IMR-90 (cell line): ENCODE data around the gene DDX21. TPM values are rescaled to one million over a fixed set of nuclear protein-coding genes. Genes with fewer than 3 reads are reported as not detected.

Experiments used
- ATAC-seq: fragments of 200-7000 bp; cut with Tn5 transposase; 2 replicates; pipeline ENCODE4 v1.9.1; 2020; ENCODE audit warnings: low read depth, mild to moderate bottlenecking, moderate library complexity
- BruUV-seq: library from RNA; stranded (reverse); fragments of 400-500 nt; replicated peaks from 2 replicates; lab custom pipeline; 2021; lab: Mats Ljungman, UMichigan
- CTCF ChIA-PET: fragments of 300-600 bp; formaldehyde crosslinking; extraction: SDS; loops from one replicate; lab custom pipeline; 2021; ENCODE audit warnings: antibody characterized with exemption; lab: Yijun Ruan, JAX
- POLR2A ChIA-PET: fragments of 300-600 bp; sonication (Branson Sonifier 250); formaldehyde crosslinking; loops from one replicate; lab custom pipeline; 2022; ENCODE audit warnings: antibody characterized with exemption; ENCODE audit not compliant: unreplicated experiment; lab: Charles Lee
- DNase-seq: peaks from one replicate; pipeline ENCODE4 v3.0.0; 2013
- H2AFZ ChIP-seq: replicated peaks from 2 replicates; pipeline ENCODE3; 2013; ENCODE audit warnings: low read length, mild to moderate bottlenecking; ENCODE audit not compliant: poor library complexity
- H2AK5ac ChIP-seq: 2 replicates; pipeline ENCODE4 v1.6.1; 2013; ENCODE audit warnings: low read depth, low read length, inconsistent platforms
- H2AK9ac ChIP-seq: replicated peaks from 2 replicates; pipeline ENCODE3; 2013; ENCODE audit warnings: mild to moderate bottlenecking, low read depth, low read length, moderate library complexity; ENCODE audit not compliant: poor library complexity
- H2BK120ac ChIP-seq: 2 replicates; pipeline ENCODE4 v1.6.1; 2013; ENCODE audit warnings: low read depth, low read length, inconsistent platforms
- H2BK15ac ChIP-seq: 3 replicates; pipeline ENCODE4 v1.6.1; 2013; ENCODE audit warnings: low read depth, low read length, inconsistent platforms
- H2BK20ac ChIP-seq: 2 replicates; pipeline ENCODE4 v1.6.1; 2013; ENCODE audit warnings: low read depth, mild to moderate bottlenecking, inconsistent platforms, low read length, moderate library complexity
- H2BK5ac ChIP-seq: 2 replicates; pipeline ENCODE4 v1.6.1; 2013; ENCODE audit warnings: mild to moderate bottlenecking, low read depth, low read length, inconsistent platforms; ENCODE audit not compliant: poor library complexity, severe bottlenecking
- H3K14ac ChIP-seq: replicated peaks from 2 replicates; pipeline ENCODE4 v1.6.1; 2013; ENCODE audit warnings: low read depth, low read length, inconsistent platforms
- H3K18ac ChIP-seq: 2 replicates; pipeline ENCODE4 v1.6.1; 2013; ENCODE audit warnings: low read depth, low read length, control low read depth
- H3K23ac ChIP-seq: 2 replicates; pipeline ENCODE4 v1.6.1; 2013; ENCODE audit warnings: low read depth, low read length, inconsistent platforms
- H3K27ac ChIP-seq: 2 replicates; pipeline ENCODE4 v1.5.1; 2013; ENCODE audit warnings: mild to moderate bottlenecking, control low read depth, low read length; ENCODE audit not compliant: insufficient read depth
- H3K27me3 ChIP-seq: 2 replicates; pipeline ENCODE4 v1.6.1; 2013; ENCODE audit warnings: low read length; ENCODE audit not compliant: control insufficient read depth, insufficient read depth
- H3K36me3 ChIP-seq: 2 replicates; pipeline ENCODE4 v1.6.1; 2013; ENCODE audit warnings: low read length, mixed read lengths; ENCODE audit not compliant: control insufficient read depth, insufficient read depth
- H3K4ac ChIP-seq: 2 replicates; pipeline ENCODE4 v1.6.1; 2013; ENCODE audit warnings: low read depth, low read length, inconsistent platforms
- H3K4me1 ChIP-seq: 2 replicates; pipeline ENCODE4 v1.6.1; 2013; ENCODE audit warnings: low read length, mixed read lengths; ENCODE audit not compliant: control insufficient read depth, insufficient read depth
- H3K4me2 ChIP-seq: 2 replicates; pipeline ENCODE4 v1.6.1; 2013; ENCODE audit warnings: low read depth, mild to moderate bottlenecking, control low read depth, low read length, moderate library complexity
- H3K4me3 ChIP-seq: 2 replicates; pipeline ENCODE4 v1.5.1; 2013; ENCODE audit warnings: low read depth, mild to moderate bottlenecking, control low read depth, low read length, moderate library complexity; ENCODE audit not compliant: insufficient read depth
- H3K56ac ChIP-seq: 2 replicates; pipeline ENCODE4 v1.6.1; 2013; ENCODE audit warnings: low read length, inconsistent platforms; ENCODE audit not compliant: insufficient read depth; ENCODE audit errors: extremely low read depth
- H3K79me1 ChIP-seq, 2 experiments: 2 replicates each; pipeline ENCODE4 v1.6.1; 2013; ENCODE audit warnings: low read length in 2 of 2, inconsistent platforms in 1 of 2, low read depth in 1 of 2
- H3K9ac ChIP-seq: 2 replicates; pipeline ENCODE4 v1.6.1; 2013; ENCODE audit warnings: low read depth, low read length, control low read depth
- H3K9me1 ChIP-seq: 2 replicates; pipeline ENCODE4 v1.6.1; 2013; ENCODE audit warnings: low read length, inconsistent platforms; ENCODE audit not compliant: insufficient read depth
- H3K9me3 ChIP-seq: 2 replicates; pipeline ENCODE4 v1.6.1; 2013; ENCODE audit warnings: low read length; ENCODE audit not compliant: control insufficient read depth, insufficient read depth
- H4K20me1 ChIP-seq: 2 replicates; pipeline ENCODE4 v1.6.1; 2013; ENCODE audit warnings: low read length, inconsistent platforms; ENCODE audit not compliant: insufficient read depth
- H4K5ac ChIP-seq: 2 replicates; pipeline ENCODE4 v1.6.1; 2013; ENCODE audit warnings: mild to moderate bottlenecking, low read depth, low read length, control low read depth
- H4K8ac ChIP-seq, 2 experiments: 2 replicates each; pipeline ENCODE4 v1.6.1; 2013; ENCODE audit warnings: low read depth in 2 of 2, low read length in 2 of 2, control low read depth in 1 of 2, inconsistent platforms in 1 of 2
- H4K91ac ChIP-seq: 2 replicates; pipeline ENCODE4 v1.6.1; 2013; ENCODE audit warnings: low read depth, low read length, inconsistent platforms; ENCODE audit not compliant: insufficient read depth
- BHLHE40 ChIP-seq: fragments of 150-350 bp; IDR thresholded peaks from 2 replicates; pipeline ENCODE4 v1.6.1; 2016; ENCODE audit warnings: mild to moderate bottlenecking, low read depth, low read length
- CEBPB ChIP-seq: IDR thresholded peaks from 2 replicates; pipeline ENCODE4 v1.6.1; 2012; ENCODE audit warnings: low read depth, low read length, improper control_type of control experiment
- CHD1 ChIP-seq: IDR thresholded peaks from 2 replicates; pipeline ENCODE4 v1.6.1; 2012; ENCODE audit warnings: low read depth, low read length, improper control_type of control experiment
- CTCF ChIP-seq: conservative IDR thresholded peaks from 2 replicates; pipeline ENCODE4 v1.5.1; 2012; ENCODE audit warnings: mild to moderate bottlenecking, low read depth, low read length, improper control_type of control experiment
- ELK1 ChIP-seq: fragments of 150-350 bp; IDR thresholded peaks from 2 replicates; pipeline ENCODE4 v1.6.1; 2016; ENCODE audit warnings: low read depth, mild to moderate bottlenecking, low read length, moderate library complexity, borderline replicate concordance
- FOS ChIP-seq: fragments of 150-350 bp; IDR thresholded peaks from 2 replicates; pipeline ENCODE4 v1.6.1; 2016; ENCODE audit warnings: low read depth, low read length
- MAFK ChIP-seq: IDR thresholded peaks from 2 replicates; pipeline ENCODE4 v1.6.1; 2012; ENCODE audit warnings: low read depth, low read length, improper control_type of control experiment
- MAZ ChIP-seq: IDR thresholded peaks from 2 replicates; pipeline ENCODE4 v1.6.1; 2012; ENCODE audit warnings: low read depth, mild to moderate bottlenecking, low read length, improper control_type of control experiment, moderate library complexity, borderline replicate concordance
- MXI1 ChIP-seq: IDR thresholded peaks from 2 replicates; pipeline ENCODE4 v1.6.1; 2012; ENCODE audit warnings: low read depth, mild to moderate bottlenecking, low read length, moderate library complexity, borderline replicate concordance
- NFE2L2 ChIP-seq: fragments of 150-350 bp; IDR thresholded peaks from 2 replicates; pipeline ENCODE4 v1.6.1; 2016; ENCODE audit warnings: low read depth, mild to moderate bottlenecking, low read length
- POLR2A ChIP-seq: IDR thresholded peaks from 2 replicates; pipeline ENCODE4 v1.6.1; 2012; ENCODE audit warnings: mild to moderate bottlenecking, low read depth, low read length
- RAD21 ChIP-seq: IDR thresholded peaks from 2 replicates; pipeline ENCODE4 v1.6.1; 2012; ENCODE audit warnings: low read length, improper control_type of control experiment
- RCOR1 ChIP-seq: IDR thresholded peaks from 2 replicates; pipeline ENCODE4 v1.6.1; 2012; ENCODE audit warnings: mild to moderate bottlenecking, low read length, improper control_type of control experiment; ENCODE audit not compliant: insufficient replicate concordance
- RFX5 ChIP-seq: IDR thresholded peaks from 2 replicates; pipeline ENCODE4 v1.8.0; 2012; ENCODE audit warnings: low read depth, mild to moderate bottlenecking, low read length, moderate library complexity
- SMC3 ChIP-seq: fragments of 150-350 bp; IDR thresholded peaks from 2 replicates; pipeline ENCODE4 v1.6.1; 2016; ENCODE audit warnings: low read depth, mild to moderate bottlenecking, antibody characterized with exemption, low read length, moderate library complexity
- USF2 ChIP-seq: fragments of 150-350 bp; IDR thresholded peaks from 2 replicates; pipeline ENCODE4 v1.6.1; 2017; ENCODE audit warnings: mild to moderate bottlenecking, antibody characterized with exemption, low read length, low read depth
- WGBS, 2 experiments: methylation state at CpG; one replicate each; pipeline versions ENCODE4 v1.1.5 to v1.1.7; 2013; ENCODE audit warnings: missing lambda C conversion rate in 2 of 2; ENCODE audit not compliant: insufficient read length in 1 of 2; ENCODE audit errors: extremely low coverage in 2 of 2; 5-methylcytosine and 5-hydroxymethylcytosine counted together
- dilution Hi-C: fragments of 300-500 bp; cut with HindIII; formaldehyde crosslinking; loops from one replicate; pipeline ENCODE4 v1.14.3; 2018; ENCODE audit warnings: low sequenced_read_pairs; ENCODE audit not compliant: unreplicated experiment
- in situ Hi-C: fragments of 300-500 bp; cut with MboI; formaldehyde crosslinking; loops from 3 replicates; pipeline ENCODE4 v1.14.3; 2019; ENCODE audit warnings: low sequenced_read_pairs, inconsistent platforms, mixed read lengths
- intact Hi-C: fragments of 100-400 bp; cut with micrococcal nuclease; formaldehyde crosslinking; loops from 2 replicates; pipeline ENCODE4 v1.10.0; 2022
- polyA plus RNA-seq, 3 experiments: library from polyadenylated mRNA; depleted of rRNA; stranded (reverse); fragments of >200 nt; gene quantifications; 2 replicates each; pipeline ENCODE4 v1.2.3, GENCODE V29; 2012; ENCODE audit warnings: low replicate concordance in 1 of 3
- total RNA-seq: library from RNA; depleted of rRNA; stranded (reverse); fragments of >200 nt; gene quantifications from 2 replicates; pipeline ENCODE4 v1.2.3, GENCODE V29; 2012

The DDX21 gene
- total and polyA plus RNA-seq, 2 of the 4 experiments (the other 2 are of a cell fraction): 43.2 to 73.7 TPM

DNA sequence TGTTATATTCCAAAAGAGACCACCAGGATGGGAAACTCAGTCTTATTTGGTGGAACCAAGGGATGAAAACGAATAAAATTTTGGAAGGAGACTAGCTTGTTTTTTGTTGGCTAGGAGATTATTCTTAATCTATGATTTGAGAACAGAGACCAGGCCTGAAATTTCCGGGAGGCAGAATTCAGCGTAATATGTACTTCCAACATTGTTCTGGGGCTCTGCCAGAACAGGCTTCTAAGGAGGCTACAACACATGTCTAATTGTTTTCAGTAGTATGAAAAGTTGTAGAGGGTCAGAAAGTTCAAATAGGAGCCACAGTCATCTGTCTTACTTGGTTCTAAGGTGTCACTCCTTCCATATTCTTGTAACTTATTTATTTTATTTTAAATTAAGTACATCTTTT, 1.7 kb downstream of the DDX21 start:
- Histone ChIP-seq H3K9me1 (no peaks in the 10 kb centered on the region), H3K4me3 (peak overlapping the region; percentile 68; the same call in 1 of the 2 replicates), H3K56ac (no peak overlapping the region), H3K36me3 (peaks cover 7% of the 10 kb centered on the region), H2BK20ac (no peak overlapping the region), H2BK15ac (no peak overlapping the region), H3K14ac (peak overlapping the region; percentile 23; the same call in 1 of the 2 replicates), H2AK9ac (no peak overlapping the region), H3K18ac (no peak overlapping the region), H3K27me3 (no peaks in the 10 kb centered on the region), H3K4ac (no peak overlapping the region), H3K27ac (no peak overlapping the region), H2AFZ (no peak overlapping the region), H3K4me1 (peaks cover 3% of the 10 kb centered on the region), H2BK5ac (no peak overlapping the region), H3K4me2 (peak overlapping the region; percentile 83), H4K5ac (no peak overlapping the region), H4K8ac (no peak overlapping the region), H2AK5ac (no peak overlapping the region), H3K9ac (peak overlapping the region; percentile 1; the same call in 1 of the 2 replicates), H3K79me1 (peaks cover 6 to 36% of the 10 kb centered on the region in 2 experiments), H3K9me3 (no peaks in the 10 kb centered on the region), H4K91ac (no peak overlapping the region), H3K23ac (no peak overlapping the region; the same call in 1 of the 2 replicates), H4K20me1 (peaks cover 40% of the 10 kb centered on the region), H2BK120ac (no peak overlapping the region)
- ATAC-seq: no peak
- BruUV-seq: no TSS peak
- dilution Hi-C loops (no loop called here), intact Hi-C loops (no loop called here), in situ Hi-C loops (no loop called here)
- POLR2A ChIA-PET: no interaction called here
- TF ChIP-seq CEBPB (no peak), CTCF (no peak), RFX5 (no peak), NFE2L2 (no peak), BHLHE40 (no peak), CHD1 (no peak), POLR2A (no peak), MXI1 (no peak), MAZ (no peak), USF2 (no peak), ELK1 (no peak), SMC3 (no peak), MAFK (no peak), FOS (no peak), RCOR1 (no peak), RAD21 (no peak)
- no peak for DNase-seq
- CTCF ChIA-PET: no interaction called here
- WGBS, 2 experiments: 90% methylated on average over 2 of the region's 3 CpGs; no CpG with 5 or more reads in 1 of the 2 experiments
